Measurements from ENCODE around the gene HJURP. TPM values are rescaled to one million over a fixed set of nuclear protein-coding genes. Genes with fewer than 3 reads are reported as not detected.

The HJURP gene
- total and polyA plus RNA-seq, 2 donors (not counting 3 experiments of a cell fraction or from before 2014, with no cell fraction given) = 34.4 to 60.9 TPM

GRCh38 chr2:233823731-233824121 is 30.6 kb downstream of the HJURP start:
- no peak overlapping the region for H3K9ac ChIP-seq (replicated peaks; ENCODE audit: extremely low read depth, insufficient read depth, low read length)
- H2AFZ ChIP-seq (ENCODE audit: low read depth, low read length) = no peak overlapping the region
- H3K4me2 ChIP-seq (ENCODE audit: insufficient read depth, low read length) = no peak overlapping the region
- no peaks in the 10 kb centered on the region for H4K20me1 ChIP-seq (replicated peaks; ENCODE audit: control insufficient read depth, extremely low read depth, insufficient read depth, low read length)
- no TSS peak for BruUV-seq (replicated peaks)
- H3K79me2 ChIP-seq (ENCODE audit: control insufficient read depth, insufficient read depth, low read length) = no peaks in the 10 kb centered on the region
- H3K4me1 ChIP-seq (ENCODE audit: control insufficient read depth, extremely low read depth, insufficient read depth, low read length) = no peaks in the 10 kb centered on the region
- H3K9me1 ChIP-seq (replicated peaks; ENCODE audit: control insufficient read depth, extremely low read depth, insufficient read depth, low read length) = no peaks in the 10 kb centered on the region
- intact Hi-C loops (cut with micrococcal nuclease) = no loop called here
- FAIRE-seq (no peak), DNase-seq (ENCODE audit: low read depth, low spot score) (no peak)
- no peak overlapping the region for H3K27ac ChIP-seq (ENCODE audit: insufficient read depth, low read depth, low read length)
- POLR2A ChIA-PET = no interaction called here
- dilution Hi-C loops (cut with MboI; ENCODE audit: extremely low pct_ligation_motif_present, low sequenced_read_pairs) = no loop called here
- H3K4me3 ChIP-seq (replicated peaks in 1 of 3; ENCODE audit: insufficient read depth in 1 of 3, low read depth in 1 of 3, low read length in 3 of 3) = no peak overlapping the region
- CTCF ChIA-PET = interaction anchor here (0.6 kb wide), 1 partner anchor 294 kb away, joined by 4 read pairs; no protein-coding TSS in a partner anchor
- H3K36me3 ChIP-seq (ENCODE audit: control insufficient read depth in 2 of 2, extremely low read depth in 1 of 2, insufficient read depth in 2 of 2, low read length in 2 of 2) = no peaks in the 10 kb centered on the region
- H3K27me3 ChIP-seq (ENCODE audit: control insufficient read depth in 2 of 2, insufficient read depth in 2 of 2, low read length in 2 of 2) = no peaks in the 10 kb centered on the region
- H3K9me3 ChIP-seq (replicated peaks; ENCODE audit: control insufficient read depth, insufficient read depth, low read length) = no peaks in the 10 kb centered on the region
- TF ChIP-seq EZH2 (IDR thresholded peaks at IDR 0.05; ENCODE audit: borderline replicate concordance, low read depth, low read length, severe bottlenecking) (no peak), FOS (IDR thresholded peaks at IDR 0.05; ENCODE audit: borderline replicate concordance, insufficient read depth, low read length) (no peak), GATA2 (IDR thresholded peaks at IDR 0.05; ENCODE audit: insufficient read depth, insufficient read length, low read depth, low read length) (no peak), POLR2AphosphoS5 (IDR thresholded peaks at IDR 0.05; ENCODE audit: insufficient read depth, low read depth, low read length) (no peak), POLR2A (IDR thresholded peaks at IDR 0.05; ENCODE audit: low read depth, low read length) (no peak), MYC (IDR thresholded peaks at IDR 0.05; ENCODE audit: low read depth, low read length) (no peak), JUN (IDR thresholded peaks at IDR 0.05; ENCODE audit: borderline replicate concordance, insufficient read depth, insufficient read length, low read depth) (no peak)
- TF ChIP-seq, protein P1, sequence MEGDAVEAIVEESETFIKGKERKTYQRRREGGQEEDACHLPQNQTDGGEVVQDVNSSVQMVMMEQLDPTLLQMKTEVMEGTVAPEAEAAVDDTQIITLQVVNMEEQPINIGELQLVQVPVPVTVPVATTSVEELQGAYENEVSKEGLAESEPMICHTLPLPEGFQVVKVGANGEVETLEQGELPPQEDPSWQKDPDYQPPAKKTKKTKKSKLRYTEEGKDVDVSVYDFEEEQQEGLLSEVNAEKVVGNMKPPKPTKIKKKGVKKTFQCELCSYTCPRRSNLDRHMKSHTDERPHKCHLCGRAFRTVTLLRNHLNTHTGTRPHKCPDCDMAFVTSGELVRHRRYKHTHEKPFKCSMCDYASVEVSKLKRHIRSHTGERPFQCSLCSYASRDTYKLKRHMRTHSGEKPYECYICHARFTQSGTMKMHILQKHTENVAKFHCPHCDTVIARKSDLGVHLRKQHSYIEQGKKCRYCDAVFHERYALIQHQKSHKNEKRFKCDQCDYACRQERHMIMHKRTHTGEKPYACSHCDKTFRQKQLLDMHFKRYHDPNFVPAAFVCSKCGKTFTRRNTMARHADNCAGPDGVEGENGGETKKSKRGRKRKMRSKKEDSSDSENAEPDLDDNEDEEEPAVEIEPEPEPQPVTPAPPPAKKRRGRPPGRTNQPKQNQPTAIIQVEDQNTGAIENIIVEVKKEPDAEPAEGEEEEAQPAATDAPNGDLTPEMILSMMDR (IDR thresholded peaks at IDR 0.05; ENCODE audit: extremely low read depth in 1 of 2, insufficient read depth in 1 of 2, low read depth in 1 of 2, low read length in 2 of 2) = no peak
- TF ChIP-seq, protein P2, sequence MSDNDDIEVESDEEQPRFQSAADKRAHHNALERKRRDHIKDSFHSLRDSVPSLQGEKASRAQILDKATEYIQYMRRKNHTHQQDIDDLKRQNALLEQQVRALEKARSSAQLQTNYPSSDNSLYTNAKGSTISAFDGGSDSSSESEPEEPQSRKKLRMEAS (IDR thresholded peaks at IDR 0.05; ENCODE audit: insufficient read depth, insufficient read length) = no peak
